K562 (cell line): Measurements from ENCODE around the gene NPB. TPM values are rescaled to one million over a fixed set of nuclear protein-coding genes. Genes with fewer than 3 reads are reported as not detected.
A peak's percentile ranks its signal among the peaks of the same experiment; 100 is the strongest.

Experiments
- ATF1 ChIP-seq, 2 experiments: fragments of 450-650 bp in 1 of 2; IDR thresholded peaks; 2 replicates each; pipeline ENCODE4 v1.6.1; 2016; ENCODE audit warnings: missing compliant biosample characterization in 1 of 2, missing genetic modification characterization in 1 of 2
- BCLAF1 ChIP-seq, 2 experiments: fragments of 450-650 bp in 1 of 2; IDR thresholded peaks; 2 replicates each; pipeline ENCODE4 v1.6.1; 2011 to 2017; ENCODE audit warnings: low read depth in 2 of 2, antibody characterized with exemption in 1 of 2, borderline replicate concordance in 1 of 2, low read length in 1 of 2, mild to moderate bottlenecking in 1 of 2, mixed read lengths in 1 of 2; ENCODE audit not compliant: control insufficient read depth in 1 of 2
- ERF ChIP-seq: fragments of 450-650 bp; formaldehyde crosslinking; IDR thresholded peaks from 2 replicates; pipeline ENCODE4 v1.4.0; 2020; ENCODE audit warnings: mild to moderate bottlenecking, mixed read lengths
- MYC ChIP-seq, 2 experiments: fragments of 250-450 bp in 1 of 2; sonication (Bioruptor Pico) in 1 of 2; IDR thresholded peaks; 2 replicates each; pipeline versions ENCODE4 v1.5.1 to v1.6.1; 2012 to 2021; ENCODE audit warnings: low read depth in 2 of 2, borderline replicate concordance in 1 of 2, improper control_type of control experiment in 1 of 2, low read length in 1 of 2, mild to moderate bottlenecking in 1 of 2, moderate library complexity in 1 of 2
- NONO ChIP-seq, 2 experiments: fragments of 200-400 bp in 1 of 2; fragments of 450-650 bp in 1 of 2; formaldehyde crosslinking in 1 of 2; IDR thresholded peaks; 2 replicates each; pipeline ENCODE4 v1.6.1; 2017; ENCODE audit warnings: low read depth in 2 of 2, mild to moderate bottlenecking in 2 of 2, moderate library complexity in 2 of 2, low read length in 1 of 2
- THAP7 ChIP-seq: fragments of 250-450 bp; sonication (Bioruptor Pico); IDR thresholded peaks from 2 replicates; pipeline ENCODE4 v1.5.0; 2021
- TSHZ1 ChIP-seq: fragments of 250-450 bp; sonication (Bioruptor Pico); IDR thresholded peaks from 2 replicates; pipeline ENCODE4 v1.4.0; 2020; ENCODE audit warnings: mild to moderate bottlenecking, moderate library complexity
- ZNF165 ChIP-seq: fragments of 250-450 bp; sonication (Bioruptor Pico); IDR thresholded peaks from 2 replicates; pipeline ENCODE4 v1.4.0; 2020; ENCODE audit warnings: borderline replicate concordance
- ZNF212 ChIP-seq: fragments of 450-650 bp; formaldehyde crosslinking; IDR thresholded peaks from 2 replicates; pipeline ENCODE4 v1.4.0; 2020; ENCODE audit warnings: mild to moderate bottlenecking
- ZNF398 ChIP-seq: fragments of 250-450 bp; sonication (Bioruptor Pico); IDR thresholded peaks from 2 replicates; pipeline ENCODE4 v1.8.0; 2021; ENCODE audit warnings: moderate library complexity, mild to moderate bottlenecking, inconsistent platforms
- polyA plus RNA-seq, 8 experiments: library from polyadenylated mRNA; depleted of rRNA in 4 of 8; stranded (reverse) in 5 of 8; unstranded in 3 of 8; fragments of >200 nt; fragmentation: Nextera tagmentation in 2 of 8; fragmentation: Illumina TruSeq in 1 of 8; extraction: Ambion mirVana in 2 of 8; extraction: Trizol in 1 of 8; gene quantifications; 2 replicates each; pipeline versions ENCODE4 v1.2.1 to v1.2.3, GENCODE V29; 2011 to 2014; ENCODE audit warnings: inconsistent platforms in 1 of 8, missing spikeins in 1 of 8
- total RNA-seq, 7 experiments: library from RNA; depleted of rRNA in 6 of 7; stranded (reverse); fragments of >200 nt in 6 of 7; fragmentation: Illumina TruSeq in 2 of 7; extraction: Trizol in 2 of 7; gene quantifications; 2 replicates each; pipeline versions ENCODE4 v1.2.1 to v1.2.3, GENCODE V29; 2011 to 2021; ENCODE audit warnings: low replicate concordance in 1 of 7

NPB gene
- total and polyA plus RNA-seq, 9 of the 15 experiments (the other 6 are each of a cell fraction or from before 2014, with no cell fraction given): 0.03 to 0.61 (median 0.14) TPM; not detected in 2

GRCh38 chr17:81871387-81872230, 30.4 kb upstream of the NPB start (continued):
- no peak for TF ChIP-seq ZNF398 (CRISPR knock-in tag)
- TF ChIP-seq ZNF165 (CRISPR knock-in tag): no peak
- TF ChIP-seq MYC (IDR thresholded peaks at IDR 0.05; ENCODE audit: low read depth, low read length): peak; percentile 100
- TF ChIP-seq MYC (CRISPR knock-in tag; IDR thresholded peaks at IDR 0.05; ENCODE audit: borderline replicate concordance, low read depth): peak; percentile 97
- 0 out of 2 replicates have a peak, but pooled peaks have one; percentile 27 for TF ChIP-seq THAP7 (CRISPR knock-in tag)
- TF ChIP-seq ERF (CRISPR knock-in tag): peak; percentile 87
- TF ChIP-seq BCLAF1 (IDR thresholded peaks at IDR 0.05; ENCODE audit: borderline replicate concordance in 1 of 2, control insufficient read depth in 1 of 2, low read depth in 2 of 2, low read length in 1 of 2): no peak
- no peak for TF ChIP-seq ATF1 (CRISPR knock-in tag; IDR thresholded peaks at IDR 0.05)
- peak; percentile 88 for TF ChIP-seq ATF1 (tag; IDR thresholded peaks at IDR 0.05)
- peak in 1 of 2 experiments; percentile 94; a peak in 3 of 4 replicates for TF ChIP-seq NONO (IDR thresholded peaks at IDR 0.05; ENCODE audit: low read depth in 2 of 2, low read length in 1 of 2)
- no peak for TF ChIP-seq ZNF212 (CRISPR knock-in tag)
- no peak for TF ChIP-seq TSHZ1 (CRISPR knock-in tag)
